ENCODE measurements around the gene STIP1. TPM values are rescaled to one million over a fixed set of nuclear protein-coding genes. Genes with fewer than 3 reads are reported as not detected.

Gene STIP1
- total RNA-seq, 1 donor from 2014 or later: 267 TPM

GRCh38 chr11:64196626-64197025 is 10.7 kb downstream of the STIP1 start:
- intact Hi-C loops (cut with micrococcal nuclease): no loop called here

- intact Hi-C loops (cut with micrococcal nuclease): no loop called here
Observed at GRCh38 chr11:64198511-64198910, 12.5 kb downstream of the STIP1 start.

DNA sequence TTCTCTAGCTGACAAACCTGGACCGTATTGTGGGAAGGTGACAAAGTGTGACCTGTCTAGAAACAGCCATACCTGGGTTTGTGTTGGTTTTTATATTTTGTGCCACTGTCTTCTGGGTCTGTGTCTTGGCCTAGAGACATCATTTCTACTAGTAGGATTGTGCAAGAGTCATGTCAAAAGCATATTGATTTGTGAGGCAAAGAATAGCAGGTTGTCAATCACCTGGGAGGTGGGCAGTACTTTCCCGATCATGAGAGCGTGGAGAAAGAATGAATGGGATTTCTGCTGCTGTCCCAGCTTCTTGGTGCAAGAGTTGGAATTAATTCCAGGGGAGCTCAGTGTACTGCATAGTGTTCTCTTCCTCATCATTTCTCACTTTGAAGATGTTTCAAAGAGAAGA is 15.6 kb downstream of the STIP1 start:
- intact Hi-C loops (cut with micrococcal nuclease): no loop called here

GRCh38 chr11:64202992-64203391 is 17.0 kb downstream of the STIP1 start:
- intact Hi-C loops (cut with micrococcal nuclease): no loop called here

GRCh38 chr11:64203421-64204079 is 17.6 kb downstream of the STIP1 start:
- intact Hi-C loops (cut with micrococcal nuclease): no loop called here

GRCh38 chr11:64204080-64204440 is 18.1 kb downstream of the STIP1 start:
- intact Hi-C loops (cut with micrococcal nuclease): no loop called here

- intact Hi-C loops (cut with micrococcal nuclease): no loop called here
Observed at GRCh38 chr11:64204464-64204989, 18.6 kb downstream of the STIP1 start.

- intact Hi-C loops (cut with micrococcal nuclease): loop anchor here (1.0 to 5.0 kb wide), 7 partner anchors 19 to 98 kb away; partner anchors contain the start of genes FKBP2, GPR137, NUDT22 and PLCB3
Observed at GRCh38 chr11:64206457-64207255, 20.7 kb downstream of the STIP1 start, which contains the start of gene FERMT3. Gene FERMT3 (plus strand): TSS chr11:64206721. CDS start chr11:64207365, 644 bp downstream.

- intact Hi-C loops (cut with micrococcal nuclease): loop anchor here (1.0 to 5.0 kb wide), 5 partner anchors 19 to 80 kb away; partner anchors contain the start of genes FKBP2, GPR137, NUDT22 and PLCB3
Observed at GRCh38 chr11:64207256-64208085, 21.5 kb downstream of the STIP1 start.

DNA sequence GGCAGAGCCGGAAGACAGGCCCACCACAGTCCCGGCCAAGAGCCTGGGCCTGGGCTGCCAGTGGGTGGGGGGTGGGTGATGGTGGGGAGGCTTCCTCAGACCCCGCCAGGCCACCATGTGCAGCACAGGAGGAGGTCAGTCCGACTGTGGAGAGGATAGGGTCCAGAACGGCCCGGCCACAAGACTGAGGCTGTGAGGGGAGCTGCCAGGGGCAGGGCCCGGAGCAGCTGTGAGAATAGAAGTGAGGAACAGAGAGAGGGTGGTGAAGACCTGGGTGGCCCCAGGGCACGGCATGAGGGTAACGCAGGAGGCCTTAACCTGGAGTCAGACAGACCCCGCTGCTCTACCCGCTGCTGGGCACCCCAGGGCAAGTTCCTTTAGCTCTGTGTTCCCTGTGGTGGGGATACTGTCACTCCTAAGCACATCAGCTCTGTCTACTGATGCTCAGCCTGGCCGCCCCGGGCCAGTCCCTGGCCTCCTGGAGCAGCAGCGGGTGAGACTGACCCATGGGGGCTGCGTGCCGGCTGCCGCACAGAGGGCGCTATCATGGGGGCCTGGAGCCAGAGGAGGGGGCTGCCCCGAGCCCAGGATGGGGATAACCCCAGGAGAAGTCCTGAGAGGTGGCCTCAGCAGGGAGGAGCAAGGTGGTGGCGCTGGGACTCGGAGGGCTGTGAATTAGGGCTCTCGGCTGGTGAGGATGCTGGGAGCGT is 22.3 kb downstream of the STIP1 start:
- intact Hi-C loops (cut with micrococcal nuclease): loop anchor here (5.0 kb wide), 2 partner anchors 34 to 79 kb away; partner anchors contain the start of genes FKBP2 and GPR137

- intact Hi-C loops (cut with micrococcal nuclease): loop anchor here (5.0 kb wide), 2 partner anchors 33 to 78 kb away; partner anchors contain the start of genes FKBP2 and GPR137
Observed at GRCh38 chr11:64208796-64209562, 23.0 kb downstream of the STIP1 start.

- intact Hi-C loops (cut with micrococcal nuclease): loop anchor here (5.0 kb wide), 2 partner anchors 33 to 78 kb away; partner anchors contain the start of genes FKBP2 and GPR137
Observed at GRCh38 chr11:64209563-64209843, 23.5 kb downstream of the STIP1 start.

GRCh38 chr11:64210301-64211020 is 24.5 kb downstream of the STIP1 start:
- intact Hi-C loops (cut with micrococcal nuclease): no loop called here

DNA sequence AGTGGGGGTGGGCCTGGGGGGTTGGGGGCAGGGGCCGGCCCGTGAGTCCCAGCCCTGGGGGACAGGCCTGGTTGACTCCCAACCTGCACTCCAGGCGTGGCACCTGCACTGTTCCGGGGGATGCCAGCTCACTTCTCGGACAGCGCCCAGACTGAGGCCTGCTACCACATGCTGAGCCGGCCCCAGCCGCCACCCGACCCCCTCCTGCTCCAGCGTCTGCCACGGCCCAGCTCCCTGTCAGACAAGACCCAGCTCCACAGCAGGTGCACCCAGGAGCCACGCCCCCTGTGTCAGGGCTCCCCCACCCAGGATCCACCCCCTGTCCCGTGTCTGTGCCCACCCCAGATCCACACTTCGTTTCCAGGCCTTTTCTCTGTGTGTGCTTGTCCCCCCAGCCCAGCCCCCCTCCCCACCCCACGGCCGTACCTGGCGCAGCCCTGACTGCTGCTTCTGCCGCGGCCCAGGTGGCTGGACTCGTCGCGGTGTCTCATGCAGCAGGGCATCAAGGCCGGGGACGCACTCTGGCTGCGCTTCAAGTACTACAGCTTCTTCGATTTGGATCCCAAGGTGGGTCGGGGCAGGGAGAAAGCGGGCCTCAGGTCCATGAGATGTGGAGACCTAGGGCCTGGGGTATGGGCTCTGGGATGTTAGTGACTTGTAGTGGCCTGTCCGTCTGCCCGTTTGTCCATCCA is 25.4 kb downstream of the STIP1 start:
- intact Hi-C loops (cut with micrococcal nuclease): no loop called here

DNA sequence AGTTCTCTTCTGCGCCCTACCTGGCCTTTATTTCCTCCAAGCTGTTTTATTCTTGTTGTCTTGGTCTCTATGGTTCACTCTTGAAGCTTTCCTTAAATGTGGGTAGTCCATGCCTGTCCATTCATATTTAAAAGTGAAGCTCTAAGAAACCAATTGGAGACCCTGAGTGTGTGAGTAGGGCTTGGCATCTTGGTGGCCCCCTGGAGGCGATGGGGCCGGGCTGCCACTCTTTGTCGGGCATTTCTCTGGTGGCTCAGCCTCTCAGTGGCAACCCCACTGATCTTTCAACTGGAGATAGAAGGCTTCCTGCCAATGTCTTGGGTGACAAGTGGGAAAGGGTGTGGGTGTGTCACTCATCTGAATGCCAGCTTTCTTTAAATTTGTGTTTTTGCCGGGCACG is 30.9 kb downstream of the STIP1 start:
- intact Hi-C loops (cut with micrococcal nuclease): no loop called here

- intact Hi-C loops (cut with micrococcal nuclease): no loop called here
Observed at GRCh38 chr11:64218628-64219353, 32.8 kb downstream of the STIP1 start.

DNA sequence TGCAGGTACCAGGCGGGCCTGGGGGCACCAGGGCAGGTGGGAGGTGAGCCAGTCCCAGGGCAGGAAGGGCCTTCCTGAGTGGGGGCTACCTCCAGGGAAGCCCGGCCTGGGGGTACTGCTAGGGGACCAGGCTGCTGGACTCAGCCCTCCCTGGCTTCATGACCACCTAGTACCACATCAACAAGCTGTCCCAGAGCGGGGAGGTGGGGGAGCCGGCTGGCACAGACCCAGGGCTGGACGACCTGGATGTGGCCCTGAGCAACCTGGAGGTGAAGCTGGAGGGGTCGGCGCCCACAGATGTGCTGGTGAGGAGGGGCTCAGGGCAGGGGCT is 33.3 kb downstream of the STIP1 start:
- intact Hi-C loops (cut with micrococcal nuclease): no loop called here

GRCh38 chr11:64219755-64220154 is 33.8 kb downstream of the STIP1 start:
- intact Hi-C loops (cut with micrococcal nuclease): no loop called here

Data from T-helper 2 cell treated with Interferon-gamma antibody and Interleukin-4, amounts not matched to agents 100 ng/mL and 5 ng/mL, for 36 hours (primary cell).